Stimulated activated CD8-positive, alpha-beta memory T cell treated with anti-CD3 and anti-CD28 coated beads, Interleukin-7, amount 100 ng/mL, for 4 hours (primary cell): ENCODE measurements around the gene NRXN3.
"Not testable (repeated sequence)": the region's sequence is repeated elsewhere in the genome, so short reads cannot be mapped to it uniquely, and the experiment has no call there.

Source experiments
- DNase-seq, 2 donors: peaks; one replicate each; pipeline ENCODE4 v3.0.0-alpha.2; 2020; ENCODE audit warnings: low read depth in 2 of 2

NRXN3 gene

DNA sequence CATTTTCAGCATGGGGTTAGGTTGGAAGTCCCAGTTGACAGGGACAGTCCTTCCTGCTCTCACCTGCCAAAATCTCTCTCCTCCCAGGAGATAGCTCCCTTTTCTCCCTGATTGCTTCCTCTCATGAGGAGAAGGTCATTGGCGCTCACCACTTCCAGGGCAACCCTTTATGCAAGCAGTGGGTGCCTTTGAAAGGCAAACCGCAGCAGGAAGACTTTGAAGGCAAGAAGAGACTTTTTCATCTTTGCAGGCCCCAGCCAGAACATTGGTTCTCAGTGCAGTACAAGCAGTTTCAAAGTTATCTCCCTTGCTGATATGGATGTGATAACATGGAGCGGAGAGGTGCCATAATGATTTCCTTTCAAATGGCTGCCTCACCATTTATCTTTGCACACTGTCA, 1558.2 kb downstream of the NRXN3 start:
- no peak for DNase-seq

DNA sequence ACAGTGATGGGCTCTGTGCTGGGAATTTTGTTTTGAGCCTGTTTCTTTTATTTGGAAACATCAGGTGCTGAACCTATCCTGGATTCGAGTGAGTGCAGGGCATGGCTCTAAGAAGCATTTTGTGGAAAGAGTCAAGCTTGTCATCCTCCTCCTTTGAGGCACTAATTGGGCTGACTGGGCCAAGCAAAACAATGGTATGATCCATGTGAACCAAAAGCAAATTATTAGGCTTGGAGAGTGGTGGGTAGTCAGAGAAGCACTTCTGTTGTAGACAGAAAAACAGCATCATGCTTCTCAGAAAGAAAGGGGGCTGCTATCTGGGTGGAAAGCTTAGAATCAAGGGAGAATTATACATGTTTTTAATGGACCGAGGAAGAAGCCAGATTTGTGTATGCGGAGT, 1559.6 kb downstream of the NRXN3 start:
- no peak for DNase-seq

DNA sequence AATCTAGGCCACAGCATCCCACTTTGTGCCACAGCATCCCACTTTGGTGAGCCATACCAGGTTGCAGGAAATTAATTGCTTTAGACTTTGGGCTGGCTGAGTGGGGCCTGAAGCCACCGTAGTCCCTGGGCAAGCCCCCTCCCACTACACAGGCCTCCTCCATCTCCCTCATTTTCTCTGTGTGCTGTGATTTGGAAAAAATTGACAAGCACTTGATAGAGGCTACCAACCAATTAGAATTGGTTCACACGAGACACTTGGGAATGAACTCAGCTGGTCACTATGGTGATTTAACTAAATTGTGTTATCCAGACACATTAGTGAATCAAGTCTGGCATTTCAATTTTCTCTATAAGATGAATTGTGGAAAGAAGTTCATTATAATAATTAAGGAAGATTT, 1560.0 kb downstream of the NRXN3 start:
- DNase-seq = no peak

DNA sequence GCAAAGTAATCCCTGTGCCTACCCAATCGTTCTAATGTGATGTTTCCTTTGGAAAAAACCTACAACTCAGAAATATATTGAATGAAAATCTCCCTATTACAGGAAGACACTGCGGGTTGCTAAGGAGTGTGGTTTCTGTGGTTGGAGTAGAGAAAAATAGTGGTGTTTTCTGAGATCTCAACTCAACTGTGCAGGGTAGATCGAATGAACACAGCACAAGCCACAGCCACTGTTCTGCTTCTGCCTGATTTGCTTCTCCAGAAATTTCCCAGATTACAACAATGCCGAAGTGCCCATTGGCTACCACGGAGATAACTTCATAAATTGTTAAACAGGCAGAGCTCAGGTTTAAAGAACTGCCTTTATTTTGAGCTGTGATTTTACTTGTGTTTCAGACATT, 1560.8 kb downstream of the NRXN3 start:
- no peak for DNase-seq

DNA sequence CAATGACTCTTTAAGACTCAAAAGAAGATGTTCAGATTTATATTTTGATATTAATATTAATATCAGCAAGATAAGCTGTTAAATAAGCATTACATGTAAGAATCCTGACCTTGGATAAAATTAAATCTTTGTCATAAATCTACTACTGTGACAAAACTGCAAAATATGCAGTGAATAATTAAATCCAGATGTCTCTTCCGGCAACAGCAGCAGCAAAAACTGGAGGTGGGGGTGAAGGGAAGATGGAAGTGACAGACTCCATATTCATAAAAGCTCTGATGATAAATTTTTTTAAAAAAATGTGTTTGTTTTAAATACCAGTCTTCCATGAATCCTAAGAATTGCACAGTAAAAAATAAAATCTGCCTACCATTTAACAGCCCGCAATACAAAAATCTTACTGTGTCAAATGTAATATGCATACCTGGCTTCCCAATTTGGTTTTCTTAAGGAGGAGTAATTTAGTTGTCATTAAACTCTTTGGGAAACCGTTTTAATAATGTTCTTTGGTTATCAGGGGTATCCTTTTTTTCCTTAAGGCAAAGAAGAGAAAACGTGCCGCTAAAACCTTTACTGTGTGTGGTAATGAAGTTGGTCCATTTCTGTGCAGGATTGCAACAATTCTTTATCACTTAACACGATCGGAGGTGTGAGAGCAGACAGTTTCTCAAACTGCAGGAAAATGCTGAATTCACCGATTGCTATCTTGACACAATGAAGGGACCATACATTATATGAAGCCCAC, 1562.9 kb downstream of the NRXN3 start:
- no peak for DNase-seq

DNA sequence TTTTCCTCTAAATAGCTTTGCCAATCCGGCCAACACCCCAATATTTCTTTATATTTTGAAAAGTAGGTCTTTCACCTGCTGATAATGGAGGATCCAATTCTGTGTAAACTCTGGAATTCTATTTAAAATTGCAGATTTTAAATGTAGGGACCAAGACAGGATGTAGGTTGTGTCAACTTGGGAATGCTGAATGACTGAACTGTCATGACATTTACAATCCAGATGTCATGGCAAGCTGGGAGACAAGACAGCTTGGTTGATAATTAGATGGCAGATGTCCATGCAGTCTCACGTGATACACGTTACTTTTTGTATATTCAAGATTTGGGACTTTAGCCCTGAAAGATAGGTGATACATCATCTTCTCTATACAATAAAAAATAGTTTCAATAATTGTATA, 1564.0 kb downstream of the NRXN3 start:
- no peak for DNase-seq

DNA sequence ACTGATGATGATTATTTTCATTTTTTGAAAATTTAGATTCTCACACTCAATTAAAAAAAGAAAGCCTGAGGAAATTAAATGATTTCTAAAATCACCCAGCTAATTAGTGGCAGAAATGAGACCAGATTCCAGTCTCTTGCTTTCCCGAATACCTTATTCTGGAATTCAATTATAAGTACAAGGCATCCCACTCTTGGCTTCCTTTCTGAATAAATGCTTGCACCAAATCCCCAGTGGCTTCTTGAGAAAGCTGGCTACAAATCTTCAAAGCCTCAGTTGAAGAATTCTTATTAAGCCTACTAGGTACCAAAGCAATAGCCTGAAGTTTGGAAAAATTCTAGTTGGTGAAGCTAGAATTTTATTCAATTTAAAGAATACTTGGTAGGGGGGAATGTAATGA, 1564.5 kb downstream of the NRXN3 start:
- DNase-seq = no peak

DNA sequence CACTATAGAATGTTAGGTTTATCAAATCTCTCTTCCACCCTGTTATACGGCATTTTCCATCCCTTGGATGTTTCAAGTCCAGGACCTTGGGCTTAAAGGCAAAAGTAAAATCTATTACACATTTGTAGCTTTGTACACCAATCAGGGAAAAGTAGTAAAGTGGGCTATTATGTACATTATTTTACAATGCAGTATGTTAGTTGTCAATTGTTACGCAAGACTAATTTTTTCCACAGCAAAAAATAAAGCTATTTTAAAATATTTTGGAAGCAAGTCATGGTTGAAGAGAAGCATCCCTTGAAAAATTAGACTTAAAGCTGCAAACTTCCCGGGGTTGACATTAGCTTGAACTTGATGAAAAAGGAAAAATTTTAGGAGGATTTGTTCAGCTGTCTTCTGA, 1564.9 kb downstream of the NRXN3 start:
- DNase-seq = no peak

DNA sequence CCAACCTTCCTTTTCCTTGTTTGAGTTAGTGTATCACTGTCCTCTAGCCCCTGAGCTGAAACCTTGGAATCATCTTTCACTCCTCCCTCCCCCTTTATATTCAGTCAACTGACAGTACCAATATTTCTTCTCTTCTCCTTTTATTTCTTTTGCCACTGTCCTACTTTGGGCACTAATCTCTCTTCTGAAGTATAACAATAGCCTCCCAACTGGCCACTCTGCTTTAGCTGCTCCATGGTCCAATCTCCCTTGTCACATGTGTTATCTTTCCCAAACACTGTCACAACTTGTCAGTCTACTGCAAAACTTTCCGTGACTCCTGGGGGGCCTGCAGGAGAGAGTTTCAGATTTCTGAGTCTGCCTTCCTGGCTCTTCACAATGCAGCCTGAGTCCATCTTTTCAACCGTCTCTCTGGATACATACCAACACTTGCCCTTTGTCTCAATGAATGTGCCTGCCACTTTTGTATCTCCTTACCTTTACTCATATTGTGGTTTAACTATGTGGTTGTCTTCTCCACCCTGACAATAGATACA, 1570.0 kb downstream of the NRXN3 start:
- DNase-seq = no peak

DNA sequence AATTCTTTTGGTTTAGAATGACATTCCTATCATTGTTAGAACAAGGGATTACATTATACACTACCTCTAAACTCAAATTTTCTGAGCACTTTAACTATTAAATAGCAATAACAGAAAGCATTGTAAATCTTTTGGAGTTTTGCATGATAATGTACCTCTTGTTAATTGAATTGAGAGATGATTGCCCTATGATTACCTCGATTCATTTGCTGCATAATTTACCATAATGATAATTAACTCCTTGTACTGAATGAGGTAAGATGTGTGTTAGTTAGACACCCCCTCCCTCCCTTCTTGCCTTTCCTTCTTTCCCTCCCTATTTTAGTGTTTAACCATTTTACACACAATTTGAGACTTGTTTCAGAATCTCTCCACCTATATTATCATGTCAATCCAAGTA, 1572.0 kb downstream of the NRXN3 start:
- DNase-seq = no peak

DNA sequence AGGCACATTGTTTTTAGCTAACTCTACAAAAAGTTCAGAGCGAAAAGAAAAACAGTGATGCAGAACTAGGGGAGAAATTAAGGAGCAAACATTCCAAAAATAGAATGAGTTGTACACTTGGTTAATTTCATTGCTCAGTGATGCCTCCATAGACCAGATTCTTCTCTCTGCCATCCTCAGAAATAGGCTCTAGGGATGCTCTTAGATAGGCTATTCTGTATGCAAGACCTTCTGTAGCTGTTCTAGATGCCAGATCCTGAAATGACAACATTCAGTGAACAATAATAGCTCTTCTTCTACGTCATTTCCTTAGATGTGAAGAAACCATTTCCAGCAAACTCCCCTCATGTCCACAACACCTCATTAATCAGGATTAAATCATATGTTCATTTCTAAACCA, 1574.9 kb downstream of the NRXN3 start:
- no peak for DNase-seq

DNA sequence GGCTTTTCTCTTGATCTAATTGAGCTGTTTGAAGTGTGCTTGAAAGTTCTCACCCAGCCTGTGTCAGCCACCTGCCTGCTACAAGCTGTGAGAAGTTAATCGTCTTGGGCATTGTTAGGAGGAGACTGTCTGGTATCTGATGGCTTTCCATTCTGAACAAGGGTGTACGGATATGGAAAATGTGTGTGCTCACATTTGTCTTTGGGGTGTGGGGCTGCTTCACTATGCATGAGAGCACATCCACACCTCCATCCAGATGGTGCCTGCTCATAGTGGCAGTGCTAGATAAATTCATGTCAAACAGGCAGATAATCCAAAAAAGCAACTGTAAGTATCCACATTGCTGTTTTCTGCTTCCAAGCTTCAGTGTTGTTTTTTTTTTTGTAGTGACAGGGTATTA, 1578.9 kb downstream of the NRXN3 start:
- no peak for DNase-seq

DNA sequence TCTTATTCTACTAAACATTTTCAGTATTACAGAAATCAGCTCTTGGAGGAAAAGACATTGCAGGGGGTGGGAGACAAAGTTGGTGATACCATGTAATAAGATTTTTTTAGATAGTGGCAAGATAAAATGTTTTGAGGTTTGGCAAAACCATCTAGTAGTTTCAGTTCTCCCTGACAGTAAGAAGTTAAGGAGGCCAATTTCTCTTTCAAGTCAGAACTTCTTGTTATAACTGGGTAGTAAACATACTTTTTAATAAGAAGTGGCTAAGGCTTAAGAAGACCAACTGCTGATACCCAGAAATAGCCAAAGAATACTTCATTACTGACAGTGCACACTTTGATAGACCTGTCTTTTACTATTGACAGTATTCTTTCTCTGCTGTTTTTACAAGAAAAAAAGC, 1588.8 kb downstream of the NRXN3 start:
- no peak for DNase-seq

DNA sequence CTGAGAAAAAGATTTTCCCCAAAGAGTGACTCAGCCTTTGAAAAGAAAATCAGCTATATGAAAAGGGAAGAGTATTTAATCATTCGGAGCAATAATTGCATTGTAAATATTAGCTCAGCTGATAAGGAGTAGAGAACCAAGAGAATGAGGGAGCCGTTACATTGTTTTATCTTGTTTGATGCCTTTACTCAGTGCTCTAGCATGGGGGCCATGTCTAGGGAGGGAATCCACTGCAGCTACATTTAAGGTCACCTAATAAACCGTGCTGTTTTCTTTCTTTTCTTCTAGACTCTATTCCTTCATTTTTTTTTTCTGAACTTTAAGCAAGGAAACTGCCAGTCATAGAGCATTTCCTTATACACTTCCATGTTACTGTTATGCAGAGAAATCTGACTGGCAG, 1594.2 kb downstream of the NRXN3 start:
- no peak for DNase-seq

DNA sequence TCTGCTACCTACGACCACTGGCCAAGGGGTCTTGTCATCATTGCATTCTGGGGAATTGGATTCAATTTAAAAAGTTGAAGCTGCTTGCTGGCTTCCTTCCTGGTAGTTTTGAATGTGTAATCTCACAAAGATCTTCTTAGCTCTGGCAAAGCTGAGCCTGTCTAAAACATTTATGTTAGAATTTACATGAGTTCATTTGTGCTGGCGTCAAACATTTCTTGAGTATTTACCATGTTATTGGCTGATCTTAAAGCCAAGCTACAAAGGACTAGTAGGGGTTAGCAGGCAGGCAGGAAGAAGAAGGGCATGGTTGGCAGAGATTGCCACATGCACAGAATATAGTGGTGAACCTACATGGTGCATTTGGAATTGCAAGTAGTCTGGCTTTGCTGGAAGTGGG, 1596.3 kb downstream of the NRXN3 start:
- no peak for DNase-seq

DNA sequence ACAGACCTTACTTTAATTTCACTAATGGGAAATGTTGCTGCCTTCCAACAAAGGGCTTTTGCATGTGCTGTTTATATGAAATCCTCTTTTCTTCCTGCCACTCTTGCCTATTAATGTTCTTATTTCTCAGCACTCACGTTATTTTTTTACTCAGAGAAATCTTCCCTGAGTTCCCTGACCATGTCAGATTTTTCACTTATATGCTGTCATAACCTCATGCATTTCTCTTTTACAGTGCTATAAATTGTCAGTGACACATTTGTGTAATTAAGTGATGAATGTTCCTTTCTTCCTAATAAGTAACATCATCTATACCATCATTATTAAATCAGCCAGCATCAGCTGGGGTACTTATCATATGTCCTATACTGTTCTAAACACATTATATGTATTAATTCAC, 1597.1 kb downstream of the NRXN3 start:
- DNase-seq = no peak

DNA sequence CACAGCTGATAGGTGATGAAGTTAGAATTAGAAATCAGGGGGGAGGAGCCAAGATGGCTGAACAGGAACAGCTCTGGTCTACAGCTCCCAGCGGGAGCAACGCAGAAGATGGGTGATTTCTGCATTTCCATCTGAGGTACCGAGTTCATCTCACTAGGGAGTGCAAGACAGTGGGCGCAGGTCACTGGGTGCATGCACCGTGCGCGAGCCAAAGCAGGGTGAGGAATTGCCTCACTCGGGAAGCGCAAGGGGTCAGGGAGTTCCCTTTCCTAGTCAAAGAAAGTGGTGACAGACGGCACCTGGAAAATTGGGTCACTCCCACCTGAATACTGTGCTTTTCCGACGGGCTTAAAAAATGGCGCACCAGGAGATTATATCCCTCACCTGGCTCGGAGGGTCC, 1597.5 kb downstream of the NRXN3 start:
- not testable (repeated sequence) for DNase-seq

DNA sequence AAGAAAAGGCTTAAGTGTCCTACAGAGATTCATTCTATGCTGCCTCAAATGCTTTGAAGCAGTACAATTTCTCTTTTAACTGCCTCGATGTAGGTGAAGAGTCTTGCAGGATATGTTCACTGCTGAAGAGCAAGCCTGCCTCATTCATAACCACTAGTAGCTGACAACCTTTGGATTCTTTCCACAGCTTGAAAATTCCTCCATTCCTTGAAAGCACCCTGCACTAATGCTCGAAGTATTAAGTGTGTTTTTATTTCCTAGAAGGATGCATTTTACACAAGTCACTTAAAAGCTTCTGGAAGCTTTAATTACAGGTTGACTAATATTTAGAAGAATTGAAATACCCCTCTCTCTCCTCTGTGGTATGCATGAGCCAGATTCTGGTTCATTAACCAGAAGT, 1611.7 kb downstream of the NRXN3 start:
- no peak for DNase-seq

DNA sequence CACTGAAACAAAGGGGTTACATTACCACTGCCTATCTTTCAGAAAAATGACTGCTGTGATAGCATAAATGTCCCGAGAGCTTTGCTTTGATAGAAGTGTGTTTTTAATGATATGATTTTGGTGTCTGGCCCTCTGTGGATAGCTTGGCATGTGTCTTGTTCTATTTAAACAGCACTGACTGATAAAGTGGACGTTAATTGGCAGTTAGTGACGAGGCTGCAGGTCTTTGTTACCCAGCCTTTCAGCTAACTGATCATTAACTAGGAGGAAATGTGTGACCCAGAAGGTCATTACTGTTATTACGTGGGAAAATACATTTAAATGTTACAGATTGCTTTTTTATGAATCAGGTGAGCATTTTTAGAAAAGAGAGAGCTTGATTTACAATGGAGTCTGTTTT, 1612.9 kb downstream of the NRXN3 start:
- DNase-seq = no peak

DNA sequence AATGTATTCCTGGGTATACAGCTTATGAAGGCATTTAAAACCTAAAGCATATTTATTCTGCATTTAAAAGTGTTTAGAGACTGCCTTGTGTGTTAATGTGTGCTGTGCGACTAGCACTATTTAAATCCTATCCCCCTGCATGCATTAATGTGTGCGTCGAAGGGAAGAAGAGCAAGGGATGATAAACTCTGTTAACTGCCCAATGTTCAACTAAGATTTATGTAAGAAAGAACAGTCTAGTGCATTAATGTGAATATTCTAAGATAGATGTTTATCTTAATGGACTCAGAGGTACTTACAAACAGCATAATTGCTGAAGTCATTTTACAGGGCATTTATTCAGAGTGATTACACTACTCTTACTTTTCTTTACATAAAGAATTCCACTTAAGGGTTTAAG, 1616.3 kb downstream of the NRXN3 start:
- no peak for DNase-seq

DNA sequence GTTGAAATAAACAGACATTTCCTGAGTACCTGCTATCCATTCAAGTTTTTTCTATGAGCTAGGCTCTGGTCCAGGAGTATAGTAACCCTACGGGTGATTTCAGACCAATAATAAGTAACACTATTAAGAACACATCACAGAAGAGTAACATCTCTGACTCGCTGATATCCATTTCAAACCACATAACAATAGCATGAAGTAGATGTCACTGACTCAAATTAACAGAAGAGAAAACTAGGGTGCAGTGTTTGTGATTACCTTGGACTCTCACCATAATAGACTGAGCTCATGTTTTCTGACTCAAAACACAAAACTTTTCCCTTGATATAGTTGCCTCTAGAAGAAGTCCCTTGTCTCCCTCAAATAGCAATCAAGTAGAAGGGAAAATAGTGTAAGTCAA, 1618.2 kb downstream of the NRXN3 start:
- DNase-seq = no peak

DNA sequence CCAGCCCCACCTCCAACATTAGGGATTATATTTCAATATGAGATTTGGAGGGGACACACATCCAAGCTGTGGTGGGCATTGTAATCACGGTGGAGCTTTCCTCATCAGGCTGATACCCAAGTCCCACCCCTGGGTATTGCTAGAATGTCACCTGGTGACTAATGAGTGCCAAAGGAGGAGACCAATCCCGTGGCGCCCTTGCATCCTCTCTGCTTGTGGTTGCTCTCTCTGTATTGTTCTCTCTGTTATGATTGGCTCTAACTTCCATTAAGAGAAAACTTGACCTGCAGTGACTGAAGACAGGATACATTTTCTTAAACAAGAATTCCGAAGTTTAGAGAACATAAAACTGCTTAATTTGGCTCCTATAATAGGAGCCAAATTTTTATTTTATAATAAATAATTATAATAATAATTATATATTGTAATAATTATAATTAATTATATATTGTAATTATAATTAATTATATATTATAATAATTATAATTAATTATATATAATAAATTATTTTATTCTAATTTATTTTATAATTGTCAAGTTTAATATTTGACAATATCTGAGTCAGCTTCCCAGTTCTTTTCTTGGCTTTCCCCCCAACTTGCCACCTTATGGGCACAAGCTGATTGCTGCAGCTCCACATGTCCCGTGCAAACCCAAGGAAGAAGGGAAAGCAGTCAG, 1621.0 kb downstream of the NRXN3 start:
- DNase-seq = no peak

DNA sequence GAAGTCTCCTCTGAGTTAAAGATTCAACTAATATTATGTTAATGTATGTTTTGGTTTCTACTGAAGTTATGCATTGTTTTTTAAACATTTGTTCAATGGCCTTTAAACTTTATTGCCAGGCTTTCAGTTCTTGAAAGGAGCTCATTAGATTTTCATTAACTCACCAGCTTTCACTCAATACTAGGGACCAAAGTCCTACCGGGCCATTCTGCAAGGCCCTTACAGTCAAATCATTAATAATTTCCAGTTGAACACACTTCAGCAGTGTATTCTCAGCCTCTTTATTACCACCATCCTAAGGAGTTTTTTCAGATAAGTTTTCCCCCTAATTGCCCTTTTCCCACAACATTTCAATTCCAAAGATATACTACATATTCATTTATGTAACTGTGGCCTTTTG, 1631.9 kb downstream of the NRXN3 start:
- DNase-seq = no peak

DNA sequence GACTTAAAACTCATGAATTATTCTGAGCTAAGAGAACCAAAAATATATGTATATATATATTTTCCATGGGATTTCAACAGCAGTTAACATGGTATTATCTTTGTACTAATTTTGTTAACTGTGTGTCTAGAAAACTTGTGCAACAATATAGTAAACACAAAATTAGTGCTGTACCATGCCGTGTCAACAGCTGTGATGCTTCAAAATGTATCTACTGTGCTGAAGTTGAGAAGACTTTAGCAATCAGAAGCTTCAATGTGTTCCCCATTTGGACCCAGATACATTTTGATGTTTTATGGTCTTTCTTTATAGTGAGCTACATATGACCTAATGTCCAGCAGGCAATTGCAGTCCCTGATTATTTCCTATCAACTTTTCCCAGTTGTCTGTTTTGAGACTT, 1635.5 kb downstream of the NRXN3 start:
- no peak for DNase-seq
